NOMO-1 (cell line): Measurements from ENCODE around the gene ZNF608.

Experiments used
- DNase-seq, 2 experiments: peaks; one replicate each; lab custom pipeline; 2025; ENCODE audit not compliant: unreplicated experiment in 2 of 2; lab: John Stamatoyannopoulos, UW

Gene ZNF608

DNA sequence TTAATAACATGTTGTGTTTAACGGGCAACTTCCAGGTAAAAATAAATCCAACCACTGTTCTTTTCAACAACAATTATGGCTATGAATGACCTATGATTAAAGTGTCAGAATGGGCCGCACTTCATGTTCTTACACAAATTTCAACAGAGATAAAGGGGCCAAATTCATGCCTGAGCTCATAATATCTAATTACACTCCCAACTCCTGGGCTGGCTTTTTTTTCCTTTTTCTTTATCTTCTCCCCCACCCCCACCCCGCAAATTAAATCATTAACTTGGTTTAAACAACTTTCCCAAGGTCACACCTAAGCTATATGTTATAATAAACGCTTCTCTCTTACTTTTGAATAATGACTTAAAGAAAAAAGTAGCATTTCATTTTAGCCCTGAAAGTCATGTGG lies 25.8 kb downstream of the ZNF608 start:
- DNase-seq, result no peak

DNA sequence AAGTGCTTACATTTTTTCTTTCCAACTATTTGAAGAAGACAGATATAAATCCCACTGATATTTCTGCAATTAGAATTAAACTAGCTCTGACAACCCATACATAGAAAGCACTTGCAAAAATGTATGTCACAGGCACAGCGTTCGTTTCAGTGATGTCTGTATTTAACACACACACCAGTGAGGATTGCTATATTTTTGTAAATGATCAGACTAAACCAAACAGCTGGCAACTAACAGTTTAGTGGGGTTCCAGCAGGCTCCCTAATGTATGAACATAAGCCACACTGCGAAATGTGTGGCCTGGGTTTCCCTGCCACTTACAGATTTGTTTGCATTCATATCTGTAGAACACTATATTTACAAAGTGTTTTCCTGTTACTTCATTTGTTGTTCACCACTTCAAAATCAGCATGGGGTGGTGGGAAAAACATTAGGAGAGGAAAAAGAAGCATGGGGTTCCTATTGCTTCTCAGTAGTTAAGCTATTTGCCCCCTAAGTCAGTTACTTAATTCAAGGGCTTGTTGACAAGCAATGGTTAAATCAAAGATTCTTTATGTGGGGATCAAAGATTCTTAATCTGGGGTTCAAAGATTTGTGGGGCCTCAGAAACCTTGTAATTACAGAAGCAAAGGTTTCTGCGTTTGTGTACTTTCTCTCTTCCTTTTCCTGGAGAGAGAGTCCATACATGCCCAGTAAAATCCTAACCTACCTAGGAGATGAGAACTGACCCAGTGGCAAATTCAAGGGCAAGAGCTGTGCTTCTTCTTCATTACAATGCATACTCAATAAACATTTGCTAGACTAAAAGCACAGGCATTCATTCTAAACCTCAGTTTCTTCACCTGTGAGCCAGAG lies 27.1 kb downstream of the ZNF608 start:
- no peak for DNase-seq

DNA sequence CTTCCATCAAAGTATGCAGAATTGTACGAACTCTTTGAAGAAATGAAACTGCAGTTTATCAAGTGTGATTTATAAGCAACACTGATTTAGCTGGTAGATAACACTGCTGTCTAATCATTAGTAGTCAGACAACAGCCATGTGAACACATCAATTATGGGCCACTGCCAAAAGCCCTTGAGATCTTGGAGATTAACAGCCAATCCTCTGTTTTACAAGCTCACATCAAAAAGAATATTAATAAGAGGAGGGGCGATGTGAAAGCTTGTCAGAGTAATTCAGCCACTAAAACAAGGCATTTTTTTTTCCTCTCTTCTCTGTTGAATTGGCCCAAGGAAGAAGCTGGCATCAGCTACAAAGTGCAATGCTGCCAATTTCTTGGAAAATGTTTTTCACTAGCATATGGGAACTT lies 28.1 kb downstream of the ZNF608 start:
- DNase-seq, result no peak

DNA sequence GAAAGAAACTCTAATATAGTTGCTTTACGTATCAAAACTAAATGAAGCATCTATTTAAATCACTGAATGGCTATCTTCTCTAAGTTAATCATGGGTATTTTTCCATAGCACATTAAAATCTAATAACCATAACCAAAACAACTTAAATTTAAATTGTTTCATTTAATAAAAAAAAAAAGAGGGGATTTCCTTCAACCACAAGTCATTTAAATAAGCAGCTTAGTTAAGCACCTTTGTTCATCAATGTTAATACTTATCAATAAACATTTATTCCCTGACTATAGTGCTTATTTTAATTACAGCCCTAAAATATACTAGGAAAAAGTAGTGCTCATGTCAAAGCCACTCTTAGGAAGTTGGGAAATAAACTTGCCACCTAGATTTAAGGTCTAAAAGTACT lies 30.3 kb downstream of the ZNF608 start:
- DNase-seq, result no peak

DNA sequence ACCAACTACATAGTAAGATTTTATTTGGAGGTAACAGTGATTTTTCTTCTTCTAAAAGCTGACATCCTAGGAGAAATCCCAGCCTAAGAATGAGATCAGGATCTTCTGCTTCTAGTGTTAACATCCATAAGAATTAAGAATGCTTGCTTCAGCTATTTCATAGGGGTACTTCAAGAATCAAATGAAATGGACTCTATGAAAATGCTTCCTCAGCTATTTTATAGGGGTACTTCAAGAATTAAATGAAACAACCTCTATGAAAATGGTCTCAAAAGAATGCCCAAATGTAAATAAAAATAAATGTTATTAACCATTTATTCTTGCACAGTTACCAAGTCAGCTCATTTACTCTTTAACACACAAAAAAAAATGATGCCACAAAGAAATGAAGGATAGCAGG lies 31.5 kb downstream of the ZNF608 start:
- DNase-seq, result no peak

DNA sequence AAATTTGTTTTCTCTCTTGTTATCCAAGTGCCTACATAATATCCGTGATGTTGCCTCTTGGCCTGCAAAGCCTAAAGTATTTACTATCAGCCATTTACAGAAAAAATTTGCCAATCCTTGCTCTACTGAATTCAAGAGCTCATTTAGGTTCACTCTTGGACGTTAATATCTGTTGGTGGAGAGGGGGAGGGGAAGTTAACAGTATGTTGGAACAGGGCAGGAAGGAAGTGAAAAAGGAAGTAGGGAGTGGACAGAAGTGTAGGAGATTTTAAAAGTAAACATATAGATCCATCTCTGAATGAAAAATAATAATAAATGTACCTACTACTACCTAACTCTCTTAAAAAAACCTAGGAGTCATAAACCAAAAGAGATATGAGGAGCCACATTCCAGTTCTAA lies 32.8 kb downstream of the ZNF608 start:
- peak; percentile 11 to 19 for DNase-seq

DNA sequence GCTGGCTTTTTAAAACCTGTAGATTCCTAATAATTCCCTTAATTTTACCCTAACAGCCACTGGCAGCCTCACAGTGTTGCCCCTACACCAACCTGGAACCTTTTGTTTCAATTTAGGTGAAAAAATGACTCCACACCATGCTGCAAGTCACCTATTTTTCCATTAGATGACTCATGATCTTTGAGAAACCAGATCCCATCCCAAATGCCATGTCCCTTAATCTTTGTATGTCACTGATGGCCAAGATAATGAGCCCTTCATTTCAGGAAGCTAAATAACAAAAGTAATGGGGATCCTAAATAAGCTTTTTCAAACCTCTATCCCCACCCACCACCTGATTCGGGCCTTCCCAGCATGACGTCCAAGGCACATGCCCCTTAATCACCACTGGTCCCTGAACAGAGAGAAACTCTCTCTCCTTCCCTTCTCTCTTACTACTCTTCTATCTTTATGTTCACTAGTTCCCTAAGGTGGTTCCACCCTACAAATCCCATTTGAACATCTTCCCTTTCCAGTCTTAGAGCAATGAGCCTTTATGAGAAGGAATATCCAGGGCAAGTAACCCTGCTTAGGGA lies 33.6 kb downstream of the ZNF608 start:
- DNase-seq, result no peak

DNA sequence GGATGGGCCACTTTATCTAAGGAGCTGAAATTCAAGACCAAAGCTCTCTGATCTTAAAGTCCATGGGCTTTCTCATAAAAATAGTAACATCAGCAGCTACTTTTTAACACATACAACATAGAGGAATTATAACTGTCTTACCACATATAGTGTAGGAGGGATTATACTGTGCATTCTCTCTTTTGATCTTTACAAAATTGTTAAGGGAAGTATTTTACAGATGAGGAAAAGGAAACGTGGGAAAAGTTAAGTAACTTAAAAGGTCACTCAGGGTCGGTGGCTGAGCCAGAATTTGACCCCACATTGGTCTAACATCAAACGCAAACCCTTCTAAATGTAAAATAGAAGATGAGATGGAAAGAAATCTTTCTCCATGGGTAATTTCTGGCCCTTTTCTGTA lies 38.4 kb downstream of the ZNF608 start:
- no peak for DNase-seq

DNA sequence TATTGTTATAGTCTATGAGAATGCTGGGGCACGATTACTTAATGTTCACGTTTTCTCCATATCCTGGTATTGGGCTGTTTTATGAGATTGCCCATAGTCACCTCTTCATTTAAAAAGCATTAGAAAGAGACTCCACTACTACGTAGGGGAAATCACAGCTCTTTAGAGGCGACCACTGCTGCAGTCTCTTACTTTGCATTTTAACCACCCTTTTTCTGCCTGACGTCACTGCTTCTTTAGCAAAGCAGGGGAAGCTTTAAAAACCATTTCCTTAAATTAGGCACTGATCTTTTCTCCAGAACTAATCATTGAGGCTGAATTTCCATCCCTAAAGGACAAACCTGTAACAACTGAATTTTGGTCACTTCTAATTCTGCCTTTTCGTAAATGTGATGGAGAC lies 38.9 kb downstream of the ZNF608 start:
- no peak for DNase-seq

DNA sequence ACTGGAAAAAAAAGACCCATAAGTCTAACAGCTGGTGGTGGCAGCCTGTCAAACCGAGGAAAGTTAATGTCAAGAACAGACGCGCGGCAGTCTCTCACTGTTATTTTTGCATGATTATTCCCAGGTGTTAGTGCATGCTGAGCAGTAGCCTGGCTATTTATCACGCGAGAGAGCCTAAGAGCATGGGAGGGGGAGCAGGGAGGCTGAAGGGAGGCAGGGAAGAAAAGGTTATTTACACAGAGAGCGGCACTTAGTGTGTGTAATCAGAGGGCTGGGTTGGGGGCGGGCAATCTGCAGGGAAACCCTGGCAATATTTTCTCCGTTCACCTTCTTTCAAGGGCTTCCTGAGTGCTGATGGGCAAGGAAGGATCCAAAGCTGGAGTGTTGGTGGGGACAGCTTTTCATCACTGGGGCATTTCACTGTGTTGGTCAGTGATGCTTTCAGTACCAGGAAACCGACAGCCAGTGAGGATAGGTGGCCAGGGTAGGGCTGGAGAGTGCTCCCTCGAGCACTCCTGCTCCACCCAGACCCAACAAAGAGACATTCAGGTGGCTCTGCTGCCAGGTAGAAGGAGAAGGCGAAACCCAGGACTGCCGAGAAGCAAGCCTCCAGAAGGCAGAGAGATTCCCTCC lies 39.6 kb downstream of the ZNF608 start:
- DNase-seq, result no peak

DNA sequence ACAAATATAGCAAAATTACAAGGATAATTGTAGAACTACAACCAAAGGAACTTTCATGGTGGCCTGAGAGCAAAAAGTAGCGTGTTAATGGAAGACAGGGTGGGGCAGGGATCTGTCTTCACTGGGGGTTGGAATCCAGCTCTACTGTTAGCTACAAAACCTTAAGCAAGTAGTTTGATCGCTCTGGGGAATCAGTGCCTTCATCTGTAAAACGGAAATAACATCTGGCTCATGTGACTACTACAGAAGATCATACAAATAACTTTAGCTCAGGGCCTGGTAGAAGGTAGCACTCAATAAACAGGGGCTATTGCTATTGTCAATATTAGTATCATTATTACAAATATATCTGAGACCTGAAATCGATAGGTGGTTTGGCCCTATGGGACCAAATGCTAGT lies 40.4 kb downstream of the ZNF608 start:
- no peak for DNase-seq

DNA sequence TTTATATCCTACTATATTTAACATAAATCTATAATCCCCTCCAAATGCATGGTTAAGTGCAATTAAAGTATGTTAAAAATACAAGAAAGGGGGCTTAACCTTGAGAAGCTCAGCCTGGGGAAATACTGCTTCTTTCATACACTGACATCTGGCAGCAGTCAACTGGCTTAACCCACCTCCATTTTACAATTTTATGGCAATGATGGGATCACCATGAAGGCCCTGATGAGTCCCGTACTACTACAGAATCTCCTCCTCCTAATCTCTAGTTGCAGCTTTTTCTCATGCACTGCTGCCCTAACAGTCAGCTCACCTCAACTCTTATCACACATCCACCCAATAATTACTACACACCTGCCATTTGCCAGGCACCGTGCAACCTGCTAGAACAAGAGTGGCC lies 40.9 kb downstream of the ZNF608 start:
- no peak for DNase-seq

DNA sequence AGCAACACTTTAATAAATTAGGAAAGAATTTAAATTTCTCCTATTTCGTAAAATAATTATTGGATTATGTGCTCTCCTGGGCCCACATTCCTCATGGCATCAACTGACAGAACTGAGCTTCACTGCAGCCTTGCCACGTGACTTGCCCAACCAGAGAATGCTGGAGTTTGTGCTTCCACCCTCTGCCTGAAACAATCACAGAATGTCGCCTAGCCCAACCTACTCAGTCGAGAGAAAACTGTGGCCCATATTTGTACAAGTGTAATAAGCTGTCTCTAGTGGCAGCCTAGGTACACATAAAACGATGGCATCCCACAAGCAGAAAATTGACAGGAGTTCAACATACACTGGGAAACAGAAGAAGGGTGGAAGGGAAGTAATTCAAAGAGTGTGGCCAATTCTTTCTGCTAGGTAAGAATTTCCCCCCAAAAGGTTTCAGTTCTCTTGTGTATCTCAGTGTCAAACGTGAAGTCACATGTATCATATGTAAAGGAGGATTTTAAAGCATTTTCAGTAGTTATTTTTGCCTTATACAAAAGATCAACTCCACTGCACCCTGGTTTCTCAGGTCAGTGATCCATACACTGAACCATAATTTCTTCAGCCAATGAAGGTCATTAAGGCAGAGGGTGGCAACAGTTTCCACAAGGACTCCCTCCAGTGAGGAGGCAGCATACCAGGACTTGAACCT lies 41.7 kb downstream of the ZNF608 start:
- peak in 1 of 2 experiments; percentile 4 for DNase-seq

DNA sequence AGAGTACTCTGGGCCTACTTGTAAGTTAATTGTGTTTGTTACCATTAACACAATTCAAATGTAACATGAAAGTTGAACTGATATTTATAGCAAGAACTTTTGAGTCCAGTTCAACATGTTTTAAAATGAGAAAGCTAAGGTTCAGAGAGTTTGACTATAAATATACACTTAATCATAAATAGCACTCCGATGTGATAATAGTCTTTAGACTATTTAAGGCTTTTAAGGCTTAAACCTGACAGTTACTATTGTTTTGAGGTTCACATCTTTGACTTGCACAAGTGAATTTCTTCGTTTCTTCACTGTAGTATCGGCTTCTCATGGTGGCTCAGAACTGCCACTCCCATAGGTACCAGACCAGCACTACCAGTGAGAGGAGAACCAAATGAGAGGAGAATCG lies 42.4 kb downstream of the ZNF608 start:
- DNase-seq, result no peak

DNA sequence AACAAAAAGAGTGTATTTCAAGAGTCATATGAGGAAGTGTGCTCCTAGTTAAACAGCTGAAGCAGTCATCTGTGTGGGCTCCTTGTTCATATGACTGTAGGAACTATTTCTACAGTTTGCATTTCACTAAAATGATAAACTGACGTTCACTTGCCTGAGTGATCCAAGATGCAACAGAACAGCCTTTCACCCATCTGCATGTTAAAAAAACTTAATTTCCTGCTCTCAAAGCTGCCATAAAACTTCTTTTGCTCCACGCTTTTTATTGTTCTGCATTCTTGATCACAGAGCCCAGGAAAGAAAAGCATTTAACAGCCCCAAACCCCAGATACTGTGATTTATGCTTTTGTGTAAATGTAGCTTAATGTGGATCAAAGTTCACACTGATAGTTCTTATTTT lies 43.9 kb downstream of the ZNF608 start:
- DNase-seq, result no peak

DNA sequence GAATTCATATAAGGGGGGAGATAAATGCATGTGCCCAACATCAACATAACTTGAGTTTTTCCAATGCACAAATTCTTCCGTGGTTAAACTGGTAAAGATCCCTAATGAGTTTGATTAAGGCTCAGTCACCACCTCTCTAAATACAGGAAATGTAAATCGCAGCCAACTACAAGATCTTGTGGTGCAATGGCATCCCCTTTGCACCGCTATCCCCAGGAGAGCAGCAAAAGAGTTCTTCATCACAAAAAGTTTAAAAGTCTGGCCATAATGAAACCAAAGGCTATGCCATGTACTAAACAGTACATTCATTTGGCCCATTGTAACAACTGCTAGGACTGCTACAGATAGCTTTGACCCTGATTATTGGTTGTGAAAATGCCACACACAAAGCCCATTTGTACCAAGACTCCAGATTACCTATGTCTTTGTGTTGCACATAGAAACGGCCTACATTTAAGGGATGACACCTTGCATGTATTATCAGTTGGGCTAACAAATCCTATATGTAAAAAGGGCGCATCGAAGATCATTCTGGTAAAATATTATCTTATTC lies 44.5 kb downstream of the ZNF608 start:
- no peak for DNase-seq

DNA sequence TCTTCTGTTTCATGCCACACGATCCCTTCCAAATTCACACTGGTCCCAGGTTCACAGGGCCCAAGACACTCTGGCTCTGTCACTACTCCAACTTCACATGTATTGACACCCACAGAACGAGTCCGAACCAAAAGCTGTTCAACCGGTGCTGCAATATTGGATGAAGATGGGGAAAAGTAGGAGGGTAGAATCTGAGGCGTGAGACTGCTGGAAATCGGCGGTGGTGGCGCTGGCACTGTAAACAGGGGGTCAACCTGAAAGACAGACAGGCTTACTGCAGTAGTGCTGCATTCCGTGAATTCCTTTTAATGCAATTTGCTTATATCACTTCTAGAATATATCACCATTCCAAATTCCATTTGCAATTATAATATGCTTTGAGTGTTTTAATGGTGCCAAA lies 45.4 kb downstream of the ZNF608 start:
- DNase-seq, result no peak

DNA sequence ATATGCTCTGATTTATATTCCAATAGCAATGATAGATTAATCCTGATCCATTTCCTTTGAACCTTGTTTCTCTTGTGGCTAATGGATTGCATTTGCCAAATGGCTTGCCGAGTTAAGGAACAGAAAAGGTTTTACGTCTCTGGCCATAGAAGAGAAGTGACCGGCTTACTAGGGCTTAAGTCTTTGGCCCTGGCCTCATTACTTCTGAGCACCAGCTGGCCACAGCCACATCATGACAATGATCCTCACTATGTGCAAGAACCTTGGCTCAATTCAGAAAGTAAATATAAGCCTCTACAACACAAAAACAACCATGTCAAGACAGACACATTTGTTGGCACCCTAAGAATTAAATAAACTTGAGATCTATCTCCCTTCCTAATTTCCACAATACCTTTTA lies 46.1 kb downstream of the ZNF608 start:
- DNase-seq, result no peak

DNA sequence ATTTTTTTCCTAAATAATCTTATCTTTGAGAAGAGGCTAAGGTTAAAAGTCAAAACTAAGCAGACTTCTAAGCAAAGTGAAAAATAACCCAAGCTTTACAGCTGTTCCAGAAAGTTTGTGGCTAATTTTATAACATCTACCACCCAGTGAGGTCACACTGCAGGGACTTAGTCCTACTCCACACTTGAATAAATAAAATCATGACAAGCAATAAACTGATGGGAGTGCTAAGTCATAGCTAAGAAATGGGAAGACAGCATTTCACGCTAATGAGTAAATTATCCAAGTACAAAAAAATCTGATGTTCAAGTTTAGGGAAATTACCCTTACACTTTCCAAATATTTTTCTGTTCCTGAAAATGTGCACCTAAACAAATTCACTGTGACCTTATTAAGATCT lies 47.7 kb downstream of the ZNF608 start:
- no peak for DNase-seq

DNA sequence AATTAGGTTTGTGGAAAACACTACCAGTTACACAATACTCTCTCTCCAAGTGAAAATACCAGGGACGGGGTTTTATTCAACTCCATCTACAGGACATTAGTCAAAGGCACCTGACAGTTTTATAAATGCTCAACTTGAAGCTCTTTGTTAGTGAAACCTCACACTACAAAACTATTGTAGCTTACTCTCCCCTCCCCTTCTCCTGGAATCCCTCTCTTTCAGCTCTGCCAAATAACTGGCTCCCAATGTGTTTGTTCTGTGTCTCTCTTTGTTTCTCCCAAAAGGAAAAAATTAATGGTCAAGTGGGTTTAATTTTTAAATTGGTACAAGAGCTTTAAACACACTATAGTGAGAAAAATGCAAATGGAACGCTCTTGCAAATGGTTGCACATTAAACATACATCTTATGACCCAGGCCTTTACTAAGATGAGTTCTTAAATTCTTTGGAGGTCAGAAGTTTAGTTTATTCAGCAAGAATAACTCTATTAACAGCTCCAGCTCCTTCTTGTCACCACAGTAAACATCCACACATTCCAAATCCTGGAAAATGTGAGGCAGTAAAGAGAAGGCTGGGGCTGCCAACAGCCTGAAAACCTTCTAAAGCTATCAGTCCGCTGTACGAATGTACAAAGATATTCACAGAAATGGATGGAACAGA lies 48.4 kb downstream of the ZNF608 start:
- DNase-seq, result no peak

DNA sequence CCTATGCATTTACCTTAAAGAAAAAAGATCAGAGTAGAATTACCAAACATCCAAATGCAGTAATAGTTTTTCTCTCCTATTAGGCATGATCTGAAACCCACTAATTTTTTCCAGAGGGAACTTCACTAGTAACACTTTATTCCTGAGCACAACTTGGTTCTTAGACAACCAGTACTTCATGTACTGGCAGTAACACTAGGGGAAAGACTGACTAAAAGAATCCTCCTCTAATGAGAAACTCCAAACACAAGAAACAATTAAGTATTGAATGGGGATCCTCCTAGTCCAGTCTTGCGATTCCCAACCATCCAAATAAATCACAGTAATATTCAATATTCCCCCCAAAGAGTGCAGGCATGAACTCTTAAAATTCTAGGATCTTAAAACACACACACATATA lies 48.9 kb downstream of the ZNF608 start:
- DNase-seq, result no peak
